Measurements from ENCODE around the gene CCDC172.

Gene CCDC172, protein sequence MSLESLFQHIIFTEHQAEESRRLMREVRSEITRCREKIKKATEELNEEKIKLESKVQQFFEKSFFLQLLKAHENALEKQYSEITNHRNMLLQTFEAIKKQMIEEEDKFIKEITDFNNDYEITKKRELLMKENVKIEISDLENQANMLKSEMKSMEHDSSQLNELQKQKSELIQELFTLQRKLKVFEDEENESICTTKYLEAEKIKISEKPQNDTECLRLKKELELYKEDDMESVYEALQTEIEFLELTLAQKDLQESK

DNA sequence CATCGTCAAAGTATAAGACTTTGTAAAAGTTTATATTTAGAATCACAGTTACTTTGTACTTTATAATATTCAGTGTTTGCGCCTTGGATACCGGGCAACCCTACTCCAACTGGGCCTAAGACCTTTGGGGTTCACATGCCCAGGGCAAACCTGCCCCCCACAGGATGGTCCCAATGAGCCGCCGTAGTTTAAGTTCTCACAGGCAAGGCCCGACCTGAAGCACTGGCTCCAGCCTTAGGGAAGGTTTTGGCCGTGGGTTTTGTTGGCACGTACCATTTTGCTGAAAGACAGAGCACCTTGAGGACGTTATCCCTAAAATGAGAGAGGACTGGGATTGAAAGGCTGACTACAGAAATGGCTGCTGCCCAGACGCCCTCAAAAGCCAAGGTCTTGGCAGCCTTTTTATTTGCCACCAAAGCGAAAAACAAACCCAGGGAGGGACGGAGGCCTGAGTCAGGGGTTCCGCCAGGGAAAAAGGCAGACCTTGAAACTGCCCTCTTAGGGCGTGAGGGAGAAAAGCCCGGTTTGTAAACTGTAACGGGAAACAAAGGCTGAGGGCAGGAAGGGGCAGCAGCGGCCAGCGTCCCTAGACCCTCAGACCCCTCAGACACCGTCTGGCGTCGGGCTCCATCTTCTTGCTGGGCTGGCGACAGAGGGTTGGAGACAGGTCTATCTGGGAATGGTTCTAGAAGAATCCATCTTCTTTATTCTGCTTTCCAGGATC lies at the start of gene CCDC172:
Gene CCDC172, plus strand, starts transcription at position 222 of the 724 bp plus-strand sequence. CDS start 564 bp downstream, outside the sequence.
- no peak for ATAC-seq

DNA sequence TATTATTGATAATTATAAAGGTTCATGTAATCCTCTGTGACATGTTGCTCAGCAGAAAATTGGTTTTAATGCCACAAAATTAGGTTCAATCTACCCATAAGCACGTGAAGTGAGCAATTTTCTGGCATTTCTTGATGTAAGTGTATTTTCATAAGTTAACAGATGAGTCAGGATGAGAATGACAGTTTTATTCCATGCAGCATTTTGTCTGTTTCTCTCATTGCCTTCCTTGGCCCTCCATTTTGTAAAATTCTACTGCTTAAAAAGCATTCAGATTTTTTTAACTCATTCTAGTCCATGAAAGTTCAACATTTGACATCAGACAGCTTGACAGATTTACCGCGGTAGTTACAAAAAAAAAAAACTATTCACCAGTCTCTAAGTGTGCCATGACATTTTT lies 47.3 kb upstream of the CCDC172 start:
- no peak for ATAC-seq

- no peak for ATAC-seq
Observed at GRCh38 chr10:116278846-116279245, 45.4 kb upstream of the CCDC172 start.

GRCh38 chr10:116281775-116282174 lies 42.5 kb upstream of the CCDC172 start:
- ATAC-seq = no peak

DNA sequence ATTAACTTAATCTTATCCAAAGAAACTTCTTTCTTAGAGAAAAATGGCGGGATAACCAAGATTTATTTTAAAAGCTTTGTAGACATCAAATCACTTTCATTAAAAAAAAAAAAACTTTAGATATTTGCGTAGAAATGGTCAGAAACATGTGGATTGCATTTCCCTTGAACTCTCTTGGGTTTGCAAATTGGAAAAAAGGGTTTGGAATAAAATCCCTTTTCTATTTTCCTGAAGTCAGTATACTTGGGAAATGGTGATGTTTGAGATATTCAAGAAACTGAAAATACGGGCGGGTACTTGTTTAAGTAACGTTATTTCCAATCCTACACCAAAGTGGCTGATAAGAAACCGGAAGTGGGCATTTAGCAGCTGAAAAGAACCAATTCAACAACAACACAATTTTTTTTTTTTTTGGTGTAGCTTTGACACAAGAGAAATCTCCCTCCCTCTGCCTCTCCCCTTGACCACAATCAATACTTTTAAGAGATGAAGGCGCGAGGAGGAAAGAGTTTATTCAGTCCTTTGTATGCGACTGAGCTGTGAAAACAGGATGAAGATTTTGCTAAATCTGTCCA lies 37.5 kb upstream of the CCDC172 start:
- no peak for ATAC-seq

GRCh38 chr10:116287906-116288501 lies 36.2 kb upstream of the CCDC172 start:
- ATAC-seq = no peak

DNA sequence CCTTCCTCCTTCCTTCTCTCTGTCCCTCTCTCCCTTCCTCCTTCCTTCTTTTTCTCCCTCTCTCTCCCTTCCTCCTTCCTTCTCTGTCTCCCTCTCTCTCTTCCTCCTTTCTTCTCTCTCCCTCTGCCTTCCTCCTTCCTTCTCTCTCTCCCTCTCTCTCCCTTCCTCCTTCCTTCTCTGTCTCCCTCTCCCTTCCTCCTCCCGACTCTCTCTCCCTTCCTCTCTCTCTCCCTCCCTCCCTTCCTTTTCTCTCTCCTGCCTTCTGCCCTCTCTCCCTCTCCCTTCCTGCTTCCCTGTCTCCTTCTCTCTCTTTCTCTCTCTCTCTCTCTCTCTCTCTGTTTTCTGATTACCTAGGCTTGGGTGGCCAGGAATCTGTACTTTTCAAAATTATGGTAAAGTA lies 34.6 kb upstream of the CCDC172 start:
- ATAC-seq = no peak

DNA sequence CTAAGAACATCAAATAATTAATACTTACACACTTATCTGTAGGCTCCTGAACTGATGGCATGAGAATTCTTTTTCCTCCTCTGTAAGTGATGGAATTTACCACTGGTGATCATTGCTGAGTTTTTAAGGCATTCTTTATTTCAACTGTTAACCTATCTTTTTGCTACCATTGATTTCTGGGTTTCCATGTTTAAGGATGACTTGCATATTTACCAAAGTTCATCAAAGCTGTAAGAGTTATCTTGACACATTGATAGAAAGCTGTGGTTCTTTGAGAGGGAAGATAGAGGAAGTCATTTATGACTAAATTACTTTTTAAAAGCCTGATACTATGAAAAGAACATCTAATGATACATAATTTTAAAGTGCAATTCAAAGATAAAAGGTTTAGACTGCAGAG lies 31.8 kb upstream of the CCDC172 start:
- ATAC-seq = no peak

DNA sequence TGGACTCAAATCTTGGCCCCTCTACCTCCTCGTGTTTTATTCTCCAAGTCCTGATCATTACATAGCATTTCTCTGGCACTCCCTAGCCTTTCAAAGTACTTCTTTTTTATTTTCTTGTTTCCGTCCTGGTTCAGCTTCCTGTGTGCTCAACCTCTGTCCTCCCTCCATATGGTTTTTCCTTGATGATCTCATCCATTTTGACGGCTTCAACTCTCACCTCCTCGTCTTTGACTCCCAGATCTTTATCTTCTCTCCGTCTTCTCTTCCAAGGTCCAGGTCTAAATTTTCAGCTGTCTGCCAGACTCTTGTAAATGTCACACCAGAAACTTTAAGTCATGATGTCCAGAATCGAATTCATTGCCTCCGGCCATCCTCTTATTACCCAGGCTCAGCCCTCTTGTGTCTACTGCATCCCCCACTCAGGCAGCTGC lies 27.9 kb upstream of the CCDC172 start:
- no peak for ATAC-seq

- no peak for ATAC-seq
Observed at GRCh38 chr10:116298586-116298985, 25.7 kb upstream of the CCDC172 start.

GRCh38 chr10:116300542-116300941 lies 23.7 kb upstream of the CCDC172 start:
- ATAC-seq = no peak

DNA sequence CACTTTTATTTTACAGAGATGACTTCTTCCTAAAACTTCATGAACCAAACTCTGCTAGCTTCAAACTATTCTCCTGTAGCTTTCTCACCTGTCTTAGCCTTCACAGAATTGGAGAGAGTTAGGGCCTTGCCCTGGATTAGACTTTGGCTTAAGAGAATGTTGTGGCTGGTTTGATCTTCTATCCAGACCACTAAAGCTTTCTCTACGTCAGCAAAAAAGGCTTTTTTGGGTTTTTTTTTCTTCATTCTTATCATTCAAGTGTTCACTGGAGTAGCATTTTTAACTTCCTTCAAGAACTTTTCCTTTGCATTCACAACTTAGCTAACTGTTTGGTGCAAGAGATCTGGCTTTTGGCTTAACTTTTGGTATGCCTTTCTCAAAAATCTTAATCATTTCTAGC lies 19.3 kb upstream of the CCDC172 start:
- ATAC-seq = no peak

GRCh38 chr10:116306847-116307246 lies 17.4 kb upstream of the CCDC172 start:
- ATAC-seq = no peak

- ATAC-seq = no peak
Observed at GRCh38 chr10:116307455-116307854, 16.8 kb upstream of the CCDC172 start.

DNA sequence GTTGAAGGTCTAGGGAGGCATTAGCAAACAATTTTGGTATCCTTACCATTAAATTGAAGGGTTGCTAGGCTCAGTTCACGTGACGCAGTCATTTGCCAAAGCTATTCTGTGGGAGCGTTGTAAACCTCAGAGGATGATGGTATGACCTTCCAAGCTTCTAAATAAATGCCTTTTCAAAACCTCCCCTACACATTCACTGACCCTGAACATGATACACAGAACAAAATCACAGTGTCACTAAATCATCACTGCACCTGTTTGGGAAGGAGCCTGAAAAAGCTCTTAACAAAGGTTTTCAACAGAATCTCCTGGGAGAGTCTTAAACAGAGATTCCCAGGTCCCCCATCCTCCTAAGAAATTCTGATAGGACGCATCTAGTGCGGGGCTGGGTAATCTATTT lies 13.2 kb upstream of the CCDC172 start:
- ATAC-seq = no peak

DNA sequence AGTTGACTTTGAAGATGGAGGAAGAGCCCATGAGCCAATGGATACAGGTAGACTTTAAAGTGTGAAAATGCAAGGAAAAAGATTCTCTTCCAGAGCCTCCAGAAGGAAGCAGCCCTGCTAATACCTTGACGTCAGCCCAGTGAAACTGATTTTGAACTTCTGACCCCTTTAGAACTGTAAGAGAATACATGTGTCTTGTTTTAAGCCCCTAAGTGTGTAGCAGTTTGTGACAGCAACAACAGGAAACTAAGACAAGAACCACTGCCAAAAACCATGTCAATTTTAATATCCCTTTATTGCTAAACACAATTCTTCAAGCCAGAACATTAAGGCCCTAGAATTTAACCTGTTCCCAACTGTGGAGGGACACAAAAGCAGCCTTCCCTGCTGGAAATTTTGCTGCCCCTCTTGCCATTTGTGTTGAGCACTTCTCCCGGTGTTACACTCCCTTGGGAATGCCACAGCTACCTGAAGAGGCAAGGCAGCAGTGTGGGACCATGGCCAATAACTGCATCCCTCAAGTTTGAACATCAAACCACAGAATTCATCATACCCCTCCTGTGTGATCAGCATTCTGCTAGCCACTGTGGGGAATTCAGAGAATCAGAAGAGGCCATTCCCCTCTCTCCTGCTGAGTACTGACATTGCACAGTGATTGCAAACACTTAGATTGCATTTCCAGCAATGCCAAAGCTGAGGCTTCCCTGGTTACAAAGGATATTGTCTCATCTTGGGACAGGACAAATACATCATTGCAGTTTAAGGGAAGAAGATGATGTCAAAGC lies 12.3 kb upstream of the CCDC172 start:
- ATAC-seq = no peak

DNA sequence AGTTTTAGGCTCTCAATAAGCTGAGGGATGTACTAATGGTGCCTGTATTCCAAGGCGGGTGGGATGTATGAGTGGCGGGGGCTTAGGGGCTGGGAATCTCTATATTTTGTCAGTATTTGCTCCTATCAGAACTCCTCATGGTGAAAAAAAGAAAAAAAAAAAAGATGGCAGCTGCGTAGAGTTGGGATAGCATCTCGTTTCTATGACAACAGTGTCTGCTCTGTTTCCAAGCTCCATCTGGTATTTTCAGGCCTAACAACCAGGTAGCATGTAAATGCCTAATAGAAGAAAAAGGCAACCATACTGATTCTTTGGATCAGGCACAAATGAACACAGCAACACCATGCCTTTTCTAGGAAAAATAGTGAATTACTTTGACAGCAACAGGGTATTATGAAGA lies 11.7 kb upstream of the CCDC172 start:
- ATAC-seq = no peak

GRCh38 chr10:116316503-116316902 lies 7.7 kb upstream of the CCDC172 start:
- ATAC-seq = no peak

DNA sequence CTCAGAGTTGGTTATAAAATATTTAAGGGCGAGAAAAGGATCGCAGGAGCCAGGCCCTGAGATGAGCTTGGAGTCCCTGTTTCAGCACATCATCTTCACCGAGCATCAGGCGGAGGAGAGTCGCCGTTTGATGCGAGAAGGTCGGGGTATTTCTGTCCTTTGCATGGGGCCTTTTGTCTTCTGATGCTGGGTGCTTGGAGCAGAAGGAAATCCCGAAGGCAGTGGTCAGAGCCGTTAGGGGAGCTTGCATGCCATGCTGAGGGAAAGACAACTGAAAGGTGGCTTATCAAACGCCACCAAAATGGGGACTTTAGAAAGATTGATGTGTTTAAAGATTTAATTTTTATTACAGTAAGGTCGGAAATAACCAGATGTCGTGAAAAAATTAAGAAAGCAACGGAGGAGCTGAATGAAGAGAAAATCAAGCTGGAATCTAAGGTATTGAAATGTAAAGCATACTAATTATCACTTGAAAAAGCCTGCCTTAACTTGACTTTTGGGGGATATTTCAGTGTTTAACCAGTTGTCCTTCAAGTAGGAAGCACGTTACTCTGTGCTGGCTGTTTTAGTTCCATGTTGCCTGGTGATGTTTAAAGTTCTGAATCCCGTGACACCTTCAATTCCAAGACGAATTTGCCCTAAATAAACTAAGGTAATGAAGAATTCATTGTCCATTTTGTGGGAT lies 845 bp downstream of the CCDC172 start:
- no peak for ATAC-seq

DNA sequence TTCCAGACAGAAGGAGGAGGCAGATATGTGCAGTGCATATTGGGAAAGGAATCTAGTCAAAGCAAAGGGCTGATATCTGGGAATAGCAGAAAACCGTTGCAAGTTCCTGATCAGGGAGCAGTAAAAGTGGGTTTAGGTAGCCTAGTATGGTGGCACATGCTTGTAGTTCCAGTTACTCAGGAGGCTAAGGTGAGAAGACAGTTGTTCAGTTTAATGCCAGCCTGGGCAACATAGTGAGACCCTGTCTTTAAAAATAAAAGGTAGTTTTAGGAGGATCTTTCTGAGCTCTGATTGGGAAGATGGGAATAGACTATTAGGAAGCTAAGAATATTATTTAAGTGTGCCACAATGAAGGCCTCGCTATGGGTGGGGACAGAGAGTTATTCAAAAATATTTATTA lies 1.7 kb downstream of the CCDC172 start:
- no peak for ATAC-seq

GRCh38 chr10:116329153-116329552 lies 4.9 kb downstream of the CCDC172 start:
- ATAC-seq = no peak

GRCh38 chr10:116331815-116332214 lies 7.6 kb downstream of the CCDC172 start:
- no peak for ATAC-seq

All from activated CD4-positive, CD25-positive, alpha-beta regulatory T cell treated with anti-CD3 and anti-CD28 coated beads, Interleukin-2, amount 50 U/mL, for 24 hours (primary cell).